Stimulated activated CD4-positive, alpha-beta T cell treated with anti-CD3 and anti-CD28 coated beads, TNF-alpha, amount 100 ng/mL, for 24 hours (primary cell): ENCODE results near the gene QSER1.
"Not testable (repeated sequence)": the region's sequence is repeated elsewhere in the genome, so short reads cannot be mapped to it uniquely, and the experiment has no call there.

Source experiments
- DNase-seq, 3 experiments: peaks; one replicate each; pipeline ENCODE4 v3.0.0-alpha.2; 2020; ENCODE audit warnings: low read depth in 3 of 3

Gene QSER1

DNA sequence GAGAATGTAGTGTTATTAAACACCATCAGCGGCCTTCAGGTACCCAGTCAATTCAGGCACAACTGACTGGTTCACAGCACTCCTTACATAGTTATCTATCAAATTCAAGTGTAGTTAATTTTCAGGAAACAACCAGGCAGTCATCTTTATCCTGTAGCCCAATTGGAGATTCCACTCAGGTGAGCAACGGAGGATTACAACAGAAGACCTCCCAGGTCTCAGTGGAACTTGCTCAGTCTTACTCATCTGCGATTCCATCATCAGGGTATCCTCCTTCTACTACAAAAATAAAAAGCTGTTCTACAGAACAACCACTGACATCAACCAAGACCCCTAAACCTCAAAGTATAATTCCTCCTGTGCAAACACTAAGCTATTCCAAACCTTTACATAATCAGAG lies 39.6 kb downstream of the QSER1 start:
- no peak for DNase-seq

DNA sequence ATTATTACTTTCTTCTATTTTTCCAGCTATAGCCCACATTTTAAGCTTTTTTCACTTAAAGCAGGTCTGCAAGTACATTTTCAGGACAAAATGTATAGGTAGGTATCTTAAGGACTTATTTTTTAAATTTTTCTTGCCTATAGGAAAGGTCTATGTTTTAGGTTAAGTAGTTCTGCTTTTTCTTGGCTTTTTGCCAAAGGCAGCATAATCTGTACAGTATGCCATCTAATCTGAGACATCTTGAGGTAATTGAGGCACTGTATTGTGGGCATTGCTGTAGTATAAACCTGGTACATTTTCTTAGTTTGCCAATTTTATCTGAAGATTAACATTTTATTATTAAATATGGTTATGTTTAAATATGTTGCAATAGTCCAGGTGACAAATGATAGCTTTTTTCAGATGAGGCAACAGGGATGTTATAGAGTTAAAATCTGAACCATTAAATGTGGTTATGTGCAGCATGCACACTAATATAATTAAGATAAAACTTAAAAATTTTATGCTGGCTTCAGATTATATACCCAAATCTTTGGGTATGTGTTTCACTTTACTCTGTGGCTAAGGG lies 42.9 kb downstream of the QSER1 start:
- no peak for DNase-seq

DNA sequence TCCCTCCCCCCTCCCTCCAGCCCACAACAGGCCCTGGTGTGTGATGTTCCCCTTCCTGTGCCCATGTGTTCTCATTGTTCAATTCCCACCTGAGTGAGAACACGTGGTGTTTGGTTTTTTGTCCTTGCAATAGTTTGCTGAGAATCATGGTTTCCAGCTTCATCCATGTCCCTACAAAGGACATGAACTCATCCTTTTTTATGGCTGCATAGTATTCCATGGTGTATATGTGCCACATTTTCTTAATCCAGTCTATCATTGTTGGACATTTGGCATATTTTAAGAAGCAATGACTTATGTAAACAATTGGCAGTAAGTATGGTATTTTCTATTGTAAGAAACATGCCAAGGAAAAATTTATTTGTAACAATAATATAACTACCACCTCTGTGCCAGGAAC lies 43.6 kb downstream of the QSER1 start:
- not testable (repeated sequence) for DNase-seq

DNA sequence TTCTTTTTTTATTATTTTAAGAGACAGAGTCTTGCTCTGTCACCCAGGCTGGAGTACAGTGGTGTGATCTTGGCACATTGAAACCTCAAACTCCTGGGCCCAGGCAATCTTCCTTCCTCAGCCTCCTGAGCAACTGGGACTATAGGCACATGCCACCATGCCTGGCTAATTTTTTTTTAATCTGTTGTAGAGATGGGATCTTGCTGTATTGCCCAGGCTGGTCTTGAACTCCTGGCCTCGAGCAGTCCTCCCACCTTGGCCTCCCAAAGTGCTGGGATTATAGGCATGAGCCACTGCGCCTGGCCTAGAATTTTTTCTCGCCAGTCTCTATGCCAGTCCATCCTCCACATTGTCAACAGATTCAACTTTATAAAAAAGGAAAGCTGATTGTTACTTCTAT lies 44.7 kb downstream of the QSER1 start:
- not testable (repeated sequence) for DNase-seq

DNA sequence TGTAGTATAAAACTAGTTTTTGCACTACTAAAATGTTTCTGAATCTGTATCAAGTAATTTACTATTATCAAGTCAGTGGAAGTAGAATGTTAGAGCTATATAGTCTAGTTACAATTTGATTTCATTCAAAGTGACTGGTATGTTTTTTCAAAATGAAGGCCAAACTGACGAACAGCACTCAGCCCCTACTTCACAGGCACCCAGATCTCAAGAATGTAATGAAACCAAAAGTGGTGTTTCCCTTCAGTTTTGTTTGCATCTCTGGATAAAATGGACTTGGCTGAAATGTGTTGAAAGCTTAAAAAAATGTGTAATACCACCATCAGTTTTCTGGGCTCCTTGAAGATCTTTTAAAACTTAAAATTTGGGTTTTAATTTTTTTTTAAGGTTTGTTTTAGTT lies 46.4 kb downstream of the QSER1 start:
- DNase-seq = no peak

DNA sequence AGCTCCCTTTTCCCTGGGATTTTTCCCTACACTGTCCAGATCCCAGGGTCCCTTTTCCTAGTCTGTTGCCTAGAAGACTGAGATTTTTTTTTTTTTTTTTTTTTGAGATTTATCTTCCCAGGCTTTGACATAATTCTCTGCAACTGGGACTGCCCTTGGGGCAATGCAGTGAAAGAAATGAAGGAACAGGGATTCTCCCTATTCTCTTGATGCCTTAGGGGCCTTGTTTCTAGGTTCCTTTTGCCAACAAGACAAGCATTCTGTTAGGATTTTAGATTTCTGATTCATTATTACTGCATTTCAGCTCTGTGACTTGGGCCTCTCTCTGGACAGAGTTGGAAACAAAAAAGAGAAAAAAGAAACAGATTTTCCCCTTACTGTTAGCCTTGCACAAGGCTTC lies 47.3 kb downstream of the QSER1 start:
- DNase-seq = no peak

DNA sequence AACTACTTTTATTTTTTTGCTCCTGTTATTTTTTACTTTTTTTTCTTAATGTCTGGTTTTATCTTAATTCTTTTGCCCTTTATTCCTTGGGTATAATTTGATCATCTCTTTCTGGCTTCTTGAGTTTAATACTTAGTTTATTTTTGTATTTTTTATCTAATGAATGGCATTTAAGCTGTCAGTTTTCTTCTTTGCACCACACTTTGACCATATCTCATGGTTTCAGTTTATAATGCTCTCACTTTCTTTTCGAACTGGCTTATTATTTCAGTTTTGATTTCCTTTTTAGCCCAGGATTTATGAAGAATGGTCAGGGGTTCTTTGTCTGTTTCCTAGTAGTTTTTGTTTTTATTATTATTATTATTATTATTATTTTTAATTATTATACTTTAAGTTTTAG lies 48.3 kb downstream of the QSER1 start:
- DNase-seq = no peak

DNA sequence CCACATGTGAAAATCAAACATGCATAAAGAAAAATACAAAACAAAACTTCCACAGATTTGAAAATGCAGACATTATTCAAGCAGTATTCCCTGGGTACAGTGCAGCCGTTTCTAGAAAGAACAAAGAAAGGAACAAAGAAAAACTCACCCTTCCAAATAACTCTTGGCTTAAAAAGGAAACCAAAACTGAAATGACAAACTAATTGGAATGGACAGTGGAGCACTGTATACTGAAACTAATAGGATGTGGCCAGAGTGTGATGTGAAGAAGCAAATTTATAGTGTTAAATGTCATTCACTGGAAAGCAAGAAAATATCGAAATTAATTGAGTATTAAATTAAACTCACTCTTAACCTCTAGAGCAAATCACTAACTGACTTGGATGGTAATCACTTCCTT lies 55.4 kb downstream of the QSER1 start:
- no peak for DNase-seq

DNA sequence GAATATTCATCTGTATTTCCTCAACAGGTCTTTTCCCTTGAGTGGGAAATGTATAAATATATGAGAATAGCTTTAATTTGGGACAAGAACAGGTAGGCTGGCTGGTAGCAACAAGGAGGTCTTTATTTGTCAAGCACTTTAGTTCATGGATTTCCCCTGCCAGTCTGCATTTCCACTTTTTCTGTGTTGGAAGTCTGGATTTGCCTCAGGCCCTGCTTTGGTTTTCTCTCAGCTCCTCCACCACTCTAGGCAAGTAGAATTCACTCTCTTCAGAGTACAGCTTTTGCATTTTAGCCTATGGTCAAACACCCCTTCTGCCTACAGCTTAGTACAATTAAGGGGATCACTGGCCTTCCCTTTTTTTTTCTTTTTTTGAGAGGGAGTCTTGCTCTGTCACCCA lies 57.1 kb downstream of the QSER1 start:
- no peak for DNase-seq

DNA sequence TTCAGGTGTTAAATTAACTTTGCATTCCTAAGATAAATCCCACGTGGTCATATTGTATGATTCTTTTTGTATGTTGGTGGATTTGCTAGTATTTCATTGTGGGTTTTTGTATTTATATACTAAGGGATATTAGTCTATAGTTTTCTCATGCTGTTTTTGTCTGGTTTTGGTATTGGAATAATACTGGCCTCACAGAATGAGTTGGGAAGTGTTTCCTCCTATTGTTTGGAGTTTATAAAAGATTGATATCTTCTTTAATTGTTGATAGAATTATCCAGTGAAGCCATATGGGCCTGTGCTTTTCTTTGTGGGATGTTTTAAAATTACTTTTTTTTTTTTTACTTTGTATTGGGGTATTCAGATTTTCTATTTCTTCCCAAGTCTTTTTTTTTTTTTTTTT lies 59.8 kb downstream of the QSER1 start:
- DNase-seq = no peak

DNA sequence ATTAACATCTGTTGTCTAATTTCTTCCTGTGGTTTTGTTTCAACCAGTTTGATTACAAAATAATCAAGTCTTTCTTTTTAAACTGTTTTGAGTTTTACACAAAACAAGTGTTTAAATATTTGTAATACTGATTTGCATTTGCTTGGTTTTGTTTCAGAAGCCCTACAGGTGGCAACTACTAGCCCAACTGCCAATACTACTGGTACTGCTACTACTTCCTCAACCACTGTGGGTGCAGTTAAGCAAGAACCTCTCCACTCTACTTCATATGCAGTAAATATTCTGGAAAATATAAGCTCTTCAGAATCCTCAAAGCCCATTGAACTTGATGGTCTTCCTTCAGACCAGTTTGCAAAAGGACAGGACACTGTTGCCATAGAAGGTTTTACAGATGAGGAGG lies 61.1 kb downstream of the QSER1 start:
- DNase-seq = no peak

DNA sequence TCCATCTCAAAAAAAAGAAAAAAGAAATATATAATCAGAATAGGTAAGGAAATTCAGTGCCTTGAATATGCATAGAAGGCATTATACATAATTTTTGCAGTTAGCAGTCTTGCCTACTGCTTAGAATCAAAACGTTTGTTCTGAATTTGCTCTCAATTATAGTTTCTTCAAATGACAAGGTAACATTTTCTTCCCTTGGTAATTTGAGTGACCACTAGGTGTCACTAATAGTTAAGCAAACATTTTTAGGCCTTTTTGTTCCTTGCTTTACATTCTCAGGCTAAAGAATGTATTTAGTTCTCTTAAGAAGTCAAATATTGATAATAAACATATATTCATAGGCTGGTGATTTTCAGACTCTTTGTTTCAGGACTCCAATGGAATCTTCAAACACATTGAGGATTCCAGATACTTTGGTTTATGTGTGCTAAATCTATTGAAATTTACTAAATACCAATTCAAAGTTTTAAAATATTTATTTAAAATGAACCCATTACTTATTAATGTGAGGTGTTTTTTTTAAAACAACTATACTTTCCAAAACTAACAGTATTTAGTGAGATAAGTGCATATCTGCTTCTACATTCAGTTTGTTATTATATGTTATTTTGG lies 68.0 kb downstream of the QSER1 start:
- DNase-seq = no peak

DNA sequence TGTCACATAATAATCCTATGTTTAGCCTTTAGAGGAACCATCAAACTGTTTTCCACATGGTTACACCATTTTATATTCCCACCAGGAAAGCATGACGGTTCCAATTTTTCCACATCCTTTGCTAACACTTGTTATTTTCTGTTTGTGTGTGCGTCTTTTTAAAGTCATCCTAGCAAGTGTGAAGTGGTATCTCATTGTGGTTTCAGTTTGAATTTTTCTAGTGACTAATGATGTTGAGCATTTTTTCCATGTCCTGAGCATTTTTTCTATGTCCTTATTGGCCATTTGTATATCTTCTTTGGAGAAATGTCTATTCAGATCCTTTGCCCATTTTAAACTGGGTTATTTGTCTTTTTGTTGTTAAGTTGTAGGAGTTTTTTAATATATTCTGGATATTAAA lies 69.4 kb downstream of the QSER1 start:
- no peak for DNase-seq

DNA sequence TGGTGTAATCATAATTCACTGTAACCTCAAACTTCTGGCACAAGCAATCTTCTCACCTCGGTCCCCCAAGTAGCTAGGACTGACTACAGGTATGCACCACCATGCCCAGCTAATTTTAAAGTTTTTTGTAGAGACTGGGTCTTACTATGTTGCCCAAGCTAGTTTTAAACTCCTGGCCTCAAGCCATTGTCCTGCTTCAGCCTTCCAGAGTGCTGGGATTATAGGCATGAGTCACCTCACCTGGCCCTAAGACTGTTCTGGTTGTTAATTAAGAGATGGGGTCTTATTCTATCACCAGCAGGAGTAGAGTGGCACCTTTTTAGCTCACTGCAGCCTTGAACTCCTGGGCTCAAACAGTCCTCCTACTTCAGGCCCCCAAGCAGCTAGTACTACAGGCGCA lies 71.1 kb downstream of the QSER1 start:
- no peak for DNase-seq

DNA sequence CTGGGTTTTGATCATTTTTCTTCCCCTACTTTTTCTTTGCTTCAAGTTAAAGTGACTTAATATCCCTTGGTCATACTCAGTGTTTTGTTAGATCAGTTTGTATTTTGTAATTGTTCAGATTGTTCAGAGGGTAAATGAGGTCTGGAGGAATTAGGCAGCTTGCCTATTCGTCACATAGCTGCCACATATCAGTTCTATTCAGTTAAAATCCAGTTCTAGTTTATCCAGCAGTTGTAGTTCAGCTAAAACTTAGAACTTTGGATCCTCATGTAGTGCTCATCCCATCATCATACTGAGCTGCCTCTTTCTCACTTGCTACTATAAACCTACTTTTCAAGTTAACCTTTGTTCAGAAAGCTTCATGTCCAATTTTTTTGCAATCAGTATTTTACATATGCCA lies 75.9 kb downstream of the QSER1 start:
- DNase-seq = no peak

DNA sequence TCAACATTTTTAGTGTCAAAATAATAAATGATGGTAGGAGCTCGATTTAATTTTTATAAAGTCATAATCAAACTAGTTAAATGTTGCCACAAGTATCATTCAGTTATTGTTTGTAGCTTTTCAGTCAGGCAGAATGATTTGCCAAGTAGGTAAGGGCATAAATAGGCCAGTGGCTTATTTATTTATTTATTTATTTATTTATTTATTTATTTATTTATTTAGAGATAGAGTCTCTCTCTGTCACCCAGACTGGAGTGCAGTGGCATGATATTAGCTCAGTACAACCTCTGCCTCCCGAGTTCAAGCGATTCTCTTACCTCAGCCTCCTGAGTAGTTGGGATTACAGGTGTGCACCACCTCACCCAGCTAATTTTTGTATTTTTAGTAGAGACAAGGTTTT lies 79.6 kb downstream of the QSER1 start:
- DNase-seq = not testable (repeated sequence)

DNA sequence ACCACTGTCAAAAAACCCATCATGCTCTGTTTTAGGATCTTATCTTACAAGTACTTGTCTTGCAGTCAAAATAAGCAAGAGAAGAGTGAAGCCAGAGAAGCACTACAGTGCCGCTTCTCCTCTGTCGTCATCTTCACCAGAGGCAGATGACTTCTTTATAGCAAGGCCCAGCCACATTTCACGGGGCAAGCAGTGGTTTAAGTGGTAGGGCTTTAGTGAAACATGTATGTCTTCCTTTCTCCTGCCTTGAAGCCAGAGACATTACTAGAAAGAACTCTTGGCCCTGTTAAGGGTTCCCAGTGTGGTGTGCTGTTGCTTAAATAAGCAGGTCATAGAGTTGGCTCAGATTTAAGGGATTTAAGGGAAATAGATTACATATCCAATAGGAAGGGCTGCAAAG lies 80.2 kb downstream of the QSER1 start:
- DNase-seq = no peak

DNA sequence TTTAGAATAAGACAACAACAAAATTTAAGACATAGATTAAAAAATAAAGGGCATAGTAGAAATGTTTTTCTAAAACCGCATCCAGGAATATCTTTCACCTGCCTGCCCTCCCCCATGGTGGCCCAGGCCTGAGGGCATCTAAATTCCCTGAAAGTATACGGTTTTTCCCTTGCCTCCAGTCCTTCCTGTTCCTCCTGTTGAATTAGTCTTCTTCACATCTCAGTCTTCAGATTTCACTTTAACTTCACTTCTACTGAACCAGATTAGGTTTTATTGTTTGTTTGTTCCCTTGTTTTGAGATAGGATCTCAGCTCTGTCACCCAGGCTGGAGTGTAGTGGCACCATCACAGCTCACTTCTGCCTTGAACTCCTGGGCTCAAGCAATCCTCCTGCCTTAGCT lies 90.0 kb downstream of the QSER1 start:
- no peak for DNase-seq

DNA sequence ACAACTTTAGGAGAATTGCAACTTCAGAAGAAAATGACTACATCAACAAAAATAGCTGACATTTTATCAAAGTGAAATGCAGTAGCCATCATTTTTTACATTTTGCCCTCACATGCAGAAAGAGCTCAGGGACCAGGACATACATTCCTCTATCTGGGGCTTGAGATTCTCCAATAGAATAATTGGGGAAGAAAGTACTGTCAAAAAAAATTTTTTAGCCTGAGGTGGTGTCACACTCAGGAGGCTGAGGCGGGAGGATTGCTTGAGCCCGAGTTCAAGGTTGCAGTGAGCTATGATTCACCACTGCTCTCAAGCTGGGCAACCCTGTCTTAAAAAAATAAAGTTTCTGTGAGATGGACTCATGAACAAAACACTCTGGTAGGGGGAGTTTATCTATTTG lies 90.9 kb downstream of the QSER1 start:
- no peak for DNase-seq

DNA sequence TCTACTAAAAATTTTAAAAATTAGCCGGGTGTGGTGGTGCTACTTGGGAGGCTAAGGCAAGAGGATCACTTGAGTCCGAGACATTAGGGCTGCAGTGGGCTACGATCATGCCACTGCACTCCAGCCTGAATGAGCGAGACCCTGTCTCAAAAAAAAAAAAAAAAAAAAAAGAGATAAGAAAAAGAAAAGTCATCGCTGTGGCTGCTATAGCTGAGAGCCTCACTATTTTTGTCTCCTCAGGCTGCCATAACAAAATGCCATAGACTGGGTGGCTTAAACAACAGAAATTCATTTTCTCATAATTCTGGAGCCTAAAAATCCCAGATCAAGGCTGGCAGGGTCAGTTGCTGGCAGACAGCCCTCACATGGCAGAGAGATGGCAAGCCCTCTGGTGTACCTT lies 93.0 kb downstream of the QSER1 start:
- no peak for DNase-seq

DNA sequence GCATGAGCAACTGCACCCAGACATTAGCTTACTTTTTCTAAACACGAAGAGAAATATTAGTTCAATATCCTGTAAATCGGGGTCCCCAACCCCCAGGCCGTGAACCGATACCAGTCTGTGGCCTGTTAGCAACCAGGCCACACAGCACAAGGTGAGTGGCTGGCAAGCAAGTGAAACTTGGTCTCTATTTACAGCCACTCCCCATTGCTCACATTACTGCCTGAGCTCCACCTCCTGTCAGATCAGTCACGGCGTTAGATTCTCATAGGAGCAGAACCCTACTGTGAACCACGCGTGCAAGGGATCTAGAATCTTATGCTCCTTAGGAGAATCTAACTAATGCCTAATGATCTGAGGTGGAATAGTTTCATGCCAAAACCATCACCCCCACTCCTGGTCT lies 95.2 kb downstream of the QSER1 start:
- DNase-seq = no peak

DNA sequence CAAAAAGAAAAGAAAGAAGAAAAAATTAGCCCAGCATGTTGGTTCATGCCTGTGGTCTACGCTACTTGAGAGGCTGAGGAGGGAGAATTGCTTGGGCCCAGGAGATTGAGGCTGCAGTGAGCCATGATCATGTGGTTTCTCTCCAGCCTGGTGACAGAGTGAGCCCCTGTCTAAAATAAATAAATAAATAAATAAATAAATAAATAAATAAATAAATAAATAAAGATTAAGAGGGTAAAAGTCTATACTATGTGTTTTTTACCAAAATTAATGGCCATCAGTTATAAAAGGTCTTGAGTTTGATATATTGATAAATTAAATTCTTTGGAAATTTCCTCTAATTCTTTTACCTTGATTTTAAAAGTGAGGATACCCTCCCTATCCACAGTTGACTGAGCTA lies 97.9 kb downstream of the QSER1 start:
- no peak for DNase-seq

DNA sequence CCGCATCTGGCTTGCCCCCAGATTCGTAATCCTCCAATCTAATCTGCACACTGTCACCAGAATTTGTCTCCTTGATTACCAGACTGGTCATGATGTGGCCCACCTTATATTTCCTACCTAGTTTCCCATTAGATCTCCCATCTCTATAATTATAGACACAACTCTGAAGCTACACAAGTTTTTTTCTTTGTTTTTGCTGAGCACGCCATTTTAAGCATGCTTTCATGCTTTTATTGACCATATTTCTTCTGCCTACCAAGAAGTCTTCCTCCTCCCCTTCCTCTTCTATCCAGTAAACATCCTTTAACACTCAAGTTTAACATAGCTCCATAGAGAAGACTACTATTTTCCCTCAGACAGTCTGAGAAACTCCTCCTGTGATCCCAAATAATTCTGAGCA lies 98.8 kb downstream of the QSER1 start:
- no peak for DNase-seq

DNA sequence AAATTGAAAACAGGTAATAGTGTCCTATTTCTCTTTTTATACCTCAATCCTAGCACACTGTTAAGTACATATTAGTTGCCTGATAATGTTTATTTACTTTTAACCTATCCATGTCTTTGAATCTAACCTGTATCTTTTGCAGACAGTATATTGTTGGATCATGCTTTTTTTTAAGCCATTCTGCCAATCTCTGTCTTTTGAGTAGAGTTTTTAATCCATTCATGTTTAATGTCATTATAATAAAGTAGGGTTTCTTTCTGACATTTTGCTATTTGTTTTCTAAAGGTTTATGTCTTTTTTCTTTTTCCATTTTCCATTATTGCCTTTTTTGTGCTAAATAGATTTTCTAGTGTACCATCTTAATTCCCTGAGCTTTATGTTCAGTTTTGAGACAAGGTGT lies 99.3 kb downstream of the QSER1 start:
- no peak for DNase-seq
